ENCODE results near the gene TRAPPC5.

GRCh38 chr19:7669641-7670040, 11.0 kb upstream of the TRAPPC5 start:
- TF ChIP-seq, protein P1, sequence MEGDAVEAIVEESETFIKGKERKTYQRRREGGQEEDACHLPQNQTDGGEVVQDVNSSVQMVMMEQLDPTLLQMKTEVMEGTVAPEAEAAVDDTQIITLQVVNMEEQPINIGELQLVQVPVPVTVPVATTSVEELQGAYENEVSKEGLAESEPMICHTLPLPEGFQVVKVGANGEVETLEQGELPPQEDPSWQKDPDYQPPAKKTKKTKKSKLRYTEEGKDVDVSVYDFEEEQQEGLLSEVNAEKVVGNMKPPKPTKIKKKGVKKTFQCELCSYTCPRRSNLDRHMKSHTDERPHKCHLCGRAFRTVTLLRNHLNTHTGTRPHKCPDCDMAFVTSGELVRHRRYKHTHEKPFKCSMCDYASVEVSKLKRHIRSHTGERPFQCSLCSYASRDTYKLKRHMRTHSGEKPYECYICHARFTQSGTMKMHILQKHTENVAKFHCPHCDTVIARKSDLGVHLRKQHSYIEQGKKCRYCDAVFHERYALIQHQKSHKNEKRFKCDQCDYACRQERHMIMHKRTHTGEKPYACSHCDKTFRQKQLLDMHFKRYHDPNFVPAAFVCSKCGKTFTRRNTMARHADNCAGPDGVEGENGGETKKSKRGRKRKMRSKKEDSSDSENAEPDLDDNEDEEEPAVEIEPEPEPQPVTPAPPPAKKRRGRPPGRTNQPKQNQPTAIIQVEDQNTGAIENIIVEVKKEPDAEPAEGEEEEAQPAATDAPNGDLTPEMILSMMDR (IDR thresholded peaks at IDR 0.05) = no peak
- TF ChIP-seq POLR2A (IDR thresholded peaks at IDR 0.05) = no peak

Measured in thyroid gland (tissue), 4 donors.